HG02981 (cell line): ENCODE measurements around the gene ADNP.

Source experiments
- ATAC-seq: cut with Tn5 transposase; IDR thresholded peaks from one replicate; pipeline ENCODE4 v1.9.1; 2021; ENCODE audit warnings: mild to moderate bottlenecking, moderate library complexity; ENCODE audit not compliant: unreplicated experiment

Gene ADNP

DNA sequence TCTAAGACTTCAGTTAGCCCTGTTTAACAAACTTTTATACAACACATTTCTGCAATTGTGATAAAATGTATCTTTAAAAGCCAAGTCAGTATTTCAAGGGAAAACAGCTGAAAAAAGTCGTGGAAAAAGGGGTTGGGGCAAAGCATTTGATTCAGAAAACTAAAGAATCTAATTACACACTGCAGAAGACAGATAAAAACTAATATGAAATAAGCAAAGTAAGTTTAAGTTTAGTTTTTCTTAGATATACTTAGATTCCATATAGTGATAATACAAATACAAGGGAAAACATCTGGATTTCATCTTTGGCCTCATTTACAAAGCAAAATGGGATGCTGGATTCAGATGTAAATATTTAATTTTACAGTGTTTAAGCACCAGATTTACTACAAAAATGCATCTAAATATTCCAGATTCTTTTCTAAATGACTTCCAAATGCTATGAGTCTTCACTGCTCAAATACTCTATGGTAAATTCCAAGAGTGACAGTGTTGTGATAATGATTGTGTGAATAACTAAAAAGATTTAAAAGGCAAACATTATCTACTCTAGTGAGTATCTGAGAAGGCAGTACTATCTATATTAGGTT, 1.5 kb upstream of the ADNP start:
- ATAC-seq, result no peak

DNA sequence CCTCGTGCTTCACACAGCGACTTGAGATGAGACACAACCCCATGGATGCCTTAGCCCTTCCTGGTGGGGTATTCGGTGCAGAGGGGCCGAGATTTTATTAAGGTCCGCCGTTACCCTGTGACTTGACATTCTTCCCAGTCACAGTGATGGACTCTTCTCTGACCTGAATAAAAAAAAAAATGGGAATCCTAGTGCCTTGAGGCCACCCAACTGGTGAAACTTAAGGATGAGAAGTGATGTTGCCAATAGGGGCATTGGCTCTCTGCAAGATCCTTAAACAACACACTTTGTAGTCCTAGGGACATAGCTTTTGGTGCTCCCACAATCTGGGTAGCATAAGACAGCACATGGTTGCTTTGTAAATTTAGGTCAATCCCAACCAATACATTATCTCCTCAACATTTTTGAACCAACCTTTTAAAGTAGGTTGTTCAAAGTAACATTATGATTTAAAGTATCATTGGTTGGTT, 814 bp upstream of the ADNP start:
- no peak for ATAC-seq

DNA sequence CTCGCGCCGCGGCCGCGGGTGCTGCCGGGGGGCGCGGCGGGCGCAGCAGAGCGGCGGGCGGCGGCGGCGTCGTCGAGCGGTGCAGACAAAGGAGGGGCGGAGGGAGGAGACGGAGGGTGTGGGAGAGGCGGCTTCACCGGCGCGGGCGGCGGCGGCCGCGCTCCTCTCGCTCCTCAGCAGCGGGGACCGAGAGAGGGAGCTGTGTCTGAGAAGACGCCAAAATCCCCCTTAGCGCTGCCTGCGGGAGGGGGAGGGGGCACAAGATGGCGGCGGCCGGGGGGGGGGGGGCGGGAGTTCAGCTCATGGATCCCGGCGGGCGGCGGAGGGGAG, 296 bp downstream of the ADNP start:
- no peak for ATAC-seq

DNA sequence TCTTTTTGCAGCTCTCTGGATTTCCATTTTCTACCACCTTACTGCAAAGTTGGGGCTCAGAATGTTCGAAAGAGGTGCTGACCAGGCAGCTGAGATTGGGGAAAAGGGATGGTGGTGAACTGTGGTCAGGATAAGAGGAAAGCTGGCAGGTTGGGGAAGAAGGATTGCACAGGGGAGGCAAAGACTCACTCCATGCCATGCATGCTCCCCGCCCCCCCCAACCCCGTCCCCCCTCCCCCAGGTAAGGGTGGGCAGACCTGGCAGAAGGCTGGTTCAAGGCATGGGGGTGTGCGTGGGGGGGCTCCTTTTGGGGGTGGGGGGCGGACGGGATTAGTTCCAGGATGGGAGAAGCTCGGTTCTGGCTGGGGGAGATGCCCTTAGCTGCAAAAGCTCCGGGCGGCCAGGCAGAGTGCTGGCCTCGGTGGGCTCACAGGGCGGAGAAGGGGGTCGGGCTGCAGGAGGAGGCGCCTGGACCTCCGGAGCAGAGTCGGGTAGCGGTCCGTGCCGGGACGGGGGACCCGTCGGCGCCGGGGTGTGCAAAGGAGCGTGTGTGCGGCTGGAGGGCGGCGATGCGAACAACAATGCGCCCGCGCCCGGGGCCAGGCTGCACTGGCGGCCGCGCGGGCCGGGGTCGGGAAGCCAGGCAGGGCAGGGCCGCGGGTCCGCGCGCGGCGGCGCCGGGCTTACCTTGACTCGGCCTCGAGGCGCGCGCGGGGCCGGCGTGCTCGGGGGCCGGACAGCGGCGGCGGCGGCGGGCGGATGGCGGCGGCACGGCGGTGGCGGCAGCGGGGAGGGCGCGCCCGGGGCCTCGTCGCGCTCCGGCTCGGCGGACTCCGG, 880 bp downstream of the ADNP start:
- ATAC-seq, result no peak

DNA sequence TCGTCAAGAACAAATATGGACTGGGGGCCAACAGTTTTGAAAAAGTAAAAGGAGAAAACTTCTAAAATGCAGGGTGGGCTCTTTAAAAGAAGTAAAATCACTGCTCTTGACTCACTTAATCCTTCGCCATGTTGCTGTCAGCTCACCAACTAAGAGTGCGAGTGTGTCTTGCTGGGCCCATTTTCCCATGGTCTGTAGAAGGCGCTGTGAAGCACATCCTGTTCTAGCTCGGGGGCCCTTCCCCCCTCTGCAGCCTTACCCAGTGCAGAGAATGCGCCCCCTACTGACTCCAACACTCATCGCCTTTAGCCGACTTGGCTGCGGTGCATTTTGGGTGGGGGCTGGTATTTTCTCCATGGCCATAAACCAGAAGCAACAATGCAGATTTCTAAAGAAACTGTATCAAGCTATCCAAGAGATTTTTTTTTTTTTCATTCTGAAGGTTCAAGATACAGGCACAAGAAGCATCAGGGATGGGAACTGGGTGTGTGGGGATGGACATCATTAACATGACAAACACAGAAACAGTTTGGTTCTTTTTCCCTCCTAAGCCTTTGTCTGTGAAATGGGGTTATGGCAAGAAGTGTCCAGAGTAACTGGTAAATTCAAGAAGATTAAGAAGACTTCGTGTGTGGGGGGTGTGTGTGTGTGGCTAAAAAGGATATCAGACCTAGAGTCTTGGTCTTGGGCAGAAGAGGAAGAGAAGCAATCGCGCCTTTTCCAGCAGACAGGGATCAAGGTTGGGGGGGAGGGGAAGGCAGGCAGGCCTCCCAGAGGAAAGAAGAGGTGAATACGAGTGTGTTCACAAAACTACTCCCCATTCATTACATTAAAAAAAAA, 1.7 kb downstream of the ADNP start:
- ATAC-seq, result peak; percentile 50

DNA sequence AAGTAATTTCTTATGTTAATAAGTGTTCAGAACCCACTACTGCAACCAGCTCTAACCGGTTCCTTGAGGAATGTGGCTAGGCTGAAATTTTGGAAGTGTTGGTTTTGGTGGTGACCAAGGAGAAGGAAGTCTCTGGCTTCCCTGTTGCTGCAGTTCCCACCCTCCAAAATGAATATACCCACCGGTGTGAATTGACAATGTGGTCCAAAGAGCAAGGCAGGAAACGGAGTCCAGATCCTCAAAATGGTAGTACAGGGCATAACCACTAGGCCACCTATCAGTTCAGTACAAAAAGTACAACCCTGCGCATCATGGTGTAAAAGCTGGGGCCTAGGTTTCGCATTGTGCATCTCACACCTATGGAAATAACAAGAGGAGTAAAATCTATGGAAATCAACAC, 2.8 kb downstream of the ADNP start:
- no peak for ATAC-seq

DNA sequence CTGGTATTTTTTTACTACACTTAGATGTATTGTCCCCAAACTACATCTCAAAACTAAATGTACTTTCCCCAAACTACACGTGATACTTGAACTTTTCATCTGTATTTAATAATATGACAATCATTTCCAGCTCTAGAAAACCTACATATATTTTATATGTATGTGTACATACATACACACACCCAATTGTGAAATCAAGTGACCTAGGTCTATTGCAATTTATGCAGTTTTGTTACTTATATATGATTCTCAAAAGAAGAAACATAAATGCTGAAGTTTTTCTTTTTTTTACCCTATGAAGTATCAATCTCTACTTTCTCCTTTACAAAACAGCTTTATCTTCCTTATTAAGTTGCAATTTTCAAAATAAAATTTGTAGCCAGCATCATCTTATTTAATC, 4.7 kb downstream of the ADNP start:
- no peak for ATAC-seq

DNA sequence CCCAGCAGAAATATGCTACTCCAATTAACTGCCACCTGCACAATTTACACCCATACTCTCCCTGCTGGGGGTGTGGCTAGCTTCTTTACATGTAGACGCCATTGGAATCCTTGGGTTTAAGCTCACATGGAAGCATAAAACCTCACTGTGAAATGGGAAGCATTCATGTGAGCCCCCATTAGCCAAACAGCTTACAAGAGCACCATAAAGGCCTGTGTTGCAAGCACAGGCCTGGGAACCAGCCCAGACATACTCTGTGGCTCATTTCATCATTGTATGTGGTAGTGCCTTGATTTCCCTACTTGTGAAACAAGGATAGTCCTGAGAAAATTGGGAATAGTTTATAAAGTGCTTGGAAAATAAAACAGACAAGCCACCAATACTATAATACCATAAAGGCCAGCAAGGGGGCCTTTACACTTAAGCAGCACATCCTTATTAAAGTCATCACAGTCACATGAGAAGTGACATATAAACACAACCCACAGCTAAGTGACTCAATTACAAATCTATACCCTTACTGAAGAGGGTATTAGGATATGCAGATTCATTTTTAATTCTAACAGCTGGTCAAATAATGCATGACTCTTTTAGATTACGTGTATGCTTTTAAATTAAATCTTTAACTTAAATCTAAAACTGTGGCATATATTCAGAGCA, 6.8 kb downstream of the ADNP start:
- no peak for ATAC-seq

DNA sequence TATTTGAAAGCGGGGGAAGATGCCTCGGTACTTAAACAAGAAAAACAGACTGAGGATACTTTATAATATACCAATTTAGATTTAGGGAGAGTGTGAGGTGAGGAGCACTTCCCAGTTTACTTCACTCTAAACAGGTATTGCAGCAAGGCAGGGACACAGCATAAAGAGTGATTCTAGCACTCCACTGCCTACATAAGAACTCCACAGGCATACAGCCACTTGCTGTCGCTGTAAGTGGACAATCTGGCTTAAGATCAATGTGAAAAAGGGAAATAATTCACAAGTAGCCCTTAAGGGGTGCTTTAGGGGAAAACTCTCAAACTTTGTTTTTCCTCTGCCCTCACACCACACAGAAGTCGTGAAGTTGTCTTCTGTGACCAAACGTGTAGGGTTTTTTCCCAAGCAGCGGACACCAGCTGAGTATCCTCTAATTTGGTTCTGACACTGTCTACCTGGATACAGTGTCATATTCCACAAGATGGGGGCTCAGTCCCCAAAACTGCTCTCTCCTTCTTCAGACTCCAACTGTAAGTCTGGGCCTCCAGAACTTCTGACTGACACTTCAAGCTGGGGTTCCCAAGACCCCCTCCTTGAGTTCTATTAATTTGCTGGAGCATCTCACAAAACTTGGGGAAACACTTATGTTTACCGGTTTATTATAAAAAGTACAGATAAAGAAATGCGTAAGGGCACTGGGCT, 9.3 kb downstream of the ADNP start:
- ATAC-seq, result no peak

DNA sequence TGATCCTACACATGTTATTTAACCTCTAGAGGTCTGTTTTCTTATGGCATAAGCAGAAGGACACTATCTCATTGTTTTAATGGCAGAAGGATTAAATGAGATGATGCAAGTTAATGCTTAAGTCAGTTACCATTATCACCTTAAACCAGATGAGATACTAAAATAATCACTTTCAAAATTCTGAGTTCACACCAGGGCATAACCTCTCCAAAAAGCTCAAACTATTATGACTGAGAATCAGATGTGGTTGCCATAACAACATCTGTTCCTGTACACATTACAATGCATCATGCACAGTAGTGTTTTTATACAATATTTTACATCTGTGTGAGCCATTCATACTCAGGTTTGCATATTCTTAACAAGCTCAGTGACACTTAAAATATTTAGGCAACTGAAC, 10.2 kb downstream of the ADNP start:
- ATAC-seq, result peak; percentile 43

DNA sequence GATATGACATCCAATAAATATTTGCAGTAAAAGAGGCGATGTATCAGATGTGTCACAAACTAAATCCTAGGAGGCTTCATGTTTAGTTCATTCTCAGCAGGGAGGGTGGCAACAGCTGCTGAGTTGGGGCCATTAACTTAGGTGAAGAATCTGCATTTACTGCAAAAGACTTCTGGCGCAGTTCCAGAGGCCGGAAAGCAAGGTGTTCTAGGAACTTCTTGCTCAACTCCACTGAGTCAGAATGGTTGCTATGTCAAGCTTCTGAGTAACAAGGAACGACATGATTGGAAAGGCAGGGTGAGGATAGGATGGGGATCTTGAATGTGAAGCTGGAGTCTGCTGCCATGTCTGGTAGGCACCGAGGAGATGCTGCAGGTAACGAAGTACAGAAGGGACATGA, 11.7 kb downstream of the ADNP start:
- ATAC-seq, result no peak

DNA sequence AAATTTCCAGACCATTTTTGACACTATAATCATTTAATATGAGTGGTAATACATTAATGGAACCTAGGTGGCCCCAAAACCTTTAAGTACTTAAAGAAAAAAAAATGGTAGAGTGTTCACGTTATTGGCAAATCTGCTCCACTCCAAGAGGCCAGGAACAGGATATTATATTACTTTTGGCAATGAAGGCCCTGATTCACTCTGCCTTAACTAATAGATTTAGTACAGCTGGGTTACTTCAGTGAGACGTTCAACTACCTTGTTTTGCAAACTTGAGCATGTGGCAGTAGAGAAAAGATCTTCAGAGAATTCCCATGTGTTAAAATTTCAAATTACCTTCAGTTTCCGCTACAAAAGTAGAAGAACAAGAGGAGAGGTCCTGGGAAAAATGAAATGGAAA, 12.8 kb downstream of the ADNP start:
- no peak for ATAC-seq

DNA sequence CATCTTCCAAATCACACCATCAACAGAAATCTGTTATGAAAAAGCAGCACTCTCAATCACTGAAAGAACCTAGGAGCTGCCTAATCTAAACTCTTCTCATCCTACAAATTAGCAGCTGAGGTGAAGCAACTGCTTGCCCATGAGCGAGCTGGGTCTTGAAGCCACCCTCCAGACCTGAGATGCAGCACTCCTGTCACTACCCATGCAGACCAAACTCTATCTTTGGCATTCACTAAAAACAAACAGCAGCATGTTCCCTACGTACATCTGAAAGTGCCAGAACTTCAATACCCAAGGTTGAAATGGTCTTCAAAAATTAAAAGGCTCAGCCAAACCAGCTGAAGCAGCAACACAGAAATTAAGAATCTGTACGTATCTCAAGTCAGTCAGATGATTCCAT, 14.3 kb downstream of the ADNP start:
- ATAC-seq, result no peak

DNA sequence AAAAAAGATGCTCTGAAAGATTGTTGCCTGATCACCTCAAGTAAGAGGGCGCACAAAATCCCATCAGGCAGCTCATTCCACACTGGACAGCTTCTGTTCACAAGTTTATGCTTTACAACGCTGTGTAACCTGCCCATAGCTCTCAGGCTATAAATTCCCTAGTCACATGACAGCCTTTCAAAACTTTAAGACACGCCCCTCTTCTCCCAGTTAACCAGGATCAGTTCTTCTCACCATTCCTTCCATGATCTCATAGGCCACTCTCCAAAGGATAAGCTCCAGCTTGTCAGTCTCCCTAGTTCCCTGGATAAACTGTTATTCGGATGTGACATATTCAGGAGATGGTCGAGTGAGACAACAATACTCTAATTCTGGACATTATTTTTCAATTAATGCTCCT, 15.0 kb downstream of the ADNP start:
- ATAC-seq, result no peak

DNA sequence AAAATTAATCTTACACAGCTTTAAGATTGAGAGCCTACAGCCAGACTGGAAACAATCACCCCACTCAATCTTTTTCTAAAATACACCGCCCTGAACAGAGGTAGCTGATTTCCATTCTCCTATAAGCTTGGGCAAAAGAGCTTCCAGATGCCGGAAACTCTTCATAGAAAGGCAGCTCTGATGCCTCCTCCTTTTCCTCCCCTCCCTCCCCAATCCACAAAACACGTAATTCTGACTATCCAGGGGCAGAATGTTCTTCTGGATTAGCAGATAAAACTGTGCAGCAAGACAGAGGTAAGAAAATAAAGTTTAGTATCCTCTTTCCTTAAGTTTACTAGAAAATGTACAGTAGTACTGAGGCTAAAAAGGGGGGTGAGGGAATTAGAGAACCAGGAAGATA, 15.8 kb downstream of the ADNP start:
- no peak for ATAC-seq

DNA sequence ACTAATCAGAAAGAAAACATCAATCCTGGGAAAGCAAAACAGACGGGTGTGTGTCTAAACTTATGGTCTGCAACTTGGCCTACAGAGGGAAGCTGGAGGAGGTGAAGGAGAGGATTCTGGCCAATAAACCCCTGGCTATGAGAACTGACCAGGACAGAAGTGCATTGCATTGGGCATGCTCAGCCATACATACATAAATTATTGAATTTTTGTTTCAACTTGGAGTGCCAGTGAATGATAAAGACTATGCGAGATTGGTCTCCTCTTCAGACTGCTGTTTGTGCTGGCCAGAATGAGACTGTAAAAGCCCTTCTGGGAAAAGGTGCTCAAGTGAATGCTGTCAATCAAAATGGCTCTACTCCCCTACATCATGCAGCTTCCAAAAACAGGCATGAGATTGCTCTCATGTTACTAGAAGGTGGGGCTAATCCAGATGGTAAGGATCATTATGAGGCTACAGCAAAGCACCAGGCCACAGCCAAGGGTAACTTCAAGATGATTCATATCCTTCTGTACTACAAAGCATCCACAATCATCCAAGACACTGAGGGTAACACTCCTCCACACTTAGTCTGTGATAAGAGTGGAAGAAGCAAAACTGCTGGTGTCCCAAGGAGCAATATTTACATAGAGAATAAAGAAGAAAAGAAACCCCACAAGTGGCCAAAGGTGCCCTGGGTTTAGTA, 17.4 kb downstream of the ADNP start:
- ATAC-seq, result no peak

DNA sequence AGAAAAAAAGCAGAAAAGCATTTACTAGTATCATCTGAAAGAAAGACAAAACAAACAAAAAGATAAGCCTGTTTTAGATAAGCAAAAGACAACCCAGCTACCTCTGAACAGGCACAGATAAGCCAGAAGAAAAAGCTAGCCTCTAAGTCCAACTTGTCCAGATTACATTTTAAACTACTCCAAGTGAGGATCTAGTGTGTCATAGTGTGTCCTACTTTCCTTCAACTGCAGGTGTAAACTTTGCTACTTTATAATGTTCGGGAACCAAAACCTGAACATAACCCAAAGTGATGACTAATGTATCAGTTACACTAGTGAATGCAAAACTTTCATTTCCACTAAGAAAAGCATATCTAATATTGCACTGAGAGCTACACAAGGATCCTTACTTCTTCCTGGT, 19.5 kb downstream of the ADNP start:
- ATAC-seq, result peak; percentile 57

DNA sequence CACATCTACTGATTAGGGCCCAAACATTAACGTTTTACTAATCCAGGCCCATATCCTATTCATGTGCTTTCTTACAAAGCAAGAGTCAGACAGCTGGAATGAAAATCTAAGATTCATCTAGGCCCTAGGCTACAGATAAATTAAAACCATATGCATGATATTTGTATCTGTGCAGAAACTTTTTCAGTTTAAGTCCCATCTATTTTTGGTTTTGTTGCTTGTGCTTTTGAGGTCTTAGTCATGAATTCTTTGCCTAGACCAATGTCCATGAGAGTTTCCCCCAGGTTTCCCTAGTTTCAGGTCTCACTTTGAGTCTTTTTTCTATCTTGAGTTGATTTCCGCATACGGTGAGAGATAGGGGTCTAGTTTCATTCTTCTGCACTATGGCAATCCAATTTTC, 20.2 kb downstream of the ADNP start:
- ATAC-seq, result peak; percentile 7

DNA sequence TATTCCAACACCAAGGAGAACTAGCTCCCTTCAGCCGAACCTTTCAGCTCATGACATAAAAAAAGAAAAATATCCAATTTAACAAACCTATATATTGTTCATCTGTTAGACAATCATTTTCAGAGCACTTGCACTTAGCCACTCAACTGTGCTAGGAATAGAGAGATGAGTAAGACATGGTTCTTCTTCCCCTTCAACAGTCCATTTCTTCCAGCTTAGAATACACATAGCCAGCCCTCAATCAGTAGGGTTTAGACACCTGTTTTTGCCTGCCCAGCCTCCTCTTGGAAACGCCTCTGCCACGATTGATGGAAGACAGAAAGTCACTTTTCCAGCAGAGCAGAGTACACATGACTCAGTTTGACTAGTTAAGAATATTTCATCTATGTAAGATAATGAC, 21.8 kb downstream of the ADNP start:
- ATAC-seq, result no peak

DNA sequence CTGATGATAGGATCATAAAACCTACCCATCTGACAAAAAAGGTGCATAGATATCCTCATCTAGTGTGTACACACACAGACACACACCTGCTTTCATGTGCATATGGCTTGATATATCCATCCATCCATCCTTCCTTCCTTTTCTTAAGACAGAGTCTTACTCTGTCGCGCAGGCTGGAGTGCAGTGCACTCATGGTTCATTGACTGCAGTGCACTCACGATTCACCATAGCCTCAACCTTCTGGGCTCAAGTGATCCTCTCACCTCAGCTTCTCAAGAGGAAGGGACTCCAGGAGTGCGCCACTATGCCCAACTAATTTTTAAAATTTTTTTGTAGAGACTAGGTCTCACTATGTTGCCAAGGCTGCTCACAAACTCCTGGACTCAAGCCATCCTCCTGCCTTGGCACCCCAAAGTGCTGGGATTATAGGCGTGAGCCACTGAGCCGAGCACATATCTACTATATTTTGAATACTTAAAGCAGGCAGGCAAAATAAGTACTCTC, 27.1 kb downstream of the ADNP start:
- ATAC-seq, result no peak
